WERI-Rb-1 (cell line): ENCODE results near the gene PHACTR1.

Experiments used
- DNase-seq: peaks from one replicate; pipeline ENCODE4 v3.0.0-alpha.2; 2020
- H3K27ac ChIP-seq: fragments of 250-450 bp; sonication (Bioruptor Pico); 2 replicates; pipeline ENCODE4 v1.5.1; 2020; ENCODE audit warnings: mild to moderate bottlenecking, moderate library complexity
- H3K27me3 ChIP-seq: fragments of 250-450 bp; sonication (Bioruptor Pico); 2 replicates; pipeline ENCODE4 v1.5.1; 2021; ENCODE audit warnings: mild to moderate bottlenecking, low read depth, moderate library complexity; ENCODE audit not compliant: insufficient read depth, severe bottlenecking
- H3K36me3 ChIP-seq: fragments of 250-450 bp; sonication (Bioruptor Pico); 2 replicates; pipeline ENCODE4 v1.5.1; 2020; ENCODE audit warnings: mild to moderate bottlenecking, moderate library complexity
- H3K4me3 ChIP-seq: 2 replicates; pipeline ENCODE4 v1.5.1; 2011; ENCODE audit warnings: low read depth, mild to moderate bottlenecking, control low read depth, low read length
- H3K9me3 ChIP-seq: fragments of 250-450 bp; sonication (Bioruptor Pico); 2 replicates; pipeline ENCODE4 v1.5.1; 2021; ENCODE audit warnings: mild to moderate bottlenecking, moderate library complexity; ENCODE audit not compliant: severe bottlenecking
- TF ChIP-seq, protein P1 (sequence below): IDR thresholded peaks from 2 replicates; pipeline ENCODE4 v1.5.1; 2011; ENCODE audit warnings: low read depth, mild to moderate bottlenecking, control low read depth, inconsistent platforms, low read length

Gene PHACTR1

DNA sequence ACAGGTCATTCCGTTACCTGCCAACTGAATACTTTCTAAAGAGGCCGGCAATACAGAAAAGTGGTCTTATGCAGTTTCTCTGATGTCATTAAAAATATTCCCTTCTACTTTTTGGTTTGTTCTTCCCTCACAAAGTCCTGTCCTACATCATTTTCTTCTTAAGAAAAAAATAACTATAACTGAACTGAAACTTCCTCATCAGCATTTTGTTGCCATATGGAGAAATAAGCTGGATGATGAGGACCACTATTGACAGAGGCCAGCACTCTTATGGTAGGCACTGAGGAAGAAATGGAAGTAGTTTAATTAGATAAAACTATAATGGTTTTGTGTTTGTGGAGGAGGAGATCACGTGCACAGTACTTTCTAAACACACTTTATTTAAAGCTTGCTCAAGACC is 274.9 kb downstream of the PHACTR1 start:
- no peak for DNase-seq
- no peak overlapping the region for H3K4me3 ChIP-seq
- H3K9me3 ChIP-seq = peaks cover 13% of the 10 kb centered on the region
- H3K27ac ChIP-seq = no peak overlapping the region
- no peaks in the 10 kb centered on the region for H3K36me3 ChIP-seq
- H3K27me3 ChIP-seq = no peaks in the 10 kb centered on the region
- TF ChIP-seq, protein P1, sequence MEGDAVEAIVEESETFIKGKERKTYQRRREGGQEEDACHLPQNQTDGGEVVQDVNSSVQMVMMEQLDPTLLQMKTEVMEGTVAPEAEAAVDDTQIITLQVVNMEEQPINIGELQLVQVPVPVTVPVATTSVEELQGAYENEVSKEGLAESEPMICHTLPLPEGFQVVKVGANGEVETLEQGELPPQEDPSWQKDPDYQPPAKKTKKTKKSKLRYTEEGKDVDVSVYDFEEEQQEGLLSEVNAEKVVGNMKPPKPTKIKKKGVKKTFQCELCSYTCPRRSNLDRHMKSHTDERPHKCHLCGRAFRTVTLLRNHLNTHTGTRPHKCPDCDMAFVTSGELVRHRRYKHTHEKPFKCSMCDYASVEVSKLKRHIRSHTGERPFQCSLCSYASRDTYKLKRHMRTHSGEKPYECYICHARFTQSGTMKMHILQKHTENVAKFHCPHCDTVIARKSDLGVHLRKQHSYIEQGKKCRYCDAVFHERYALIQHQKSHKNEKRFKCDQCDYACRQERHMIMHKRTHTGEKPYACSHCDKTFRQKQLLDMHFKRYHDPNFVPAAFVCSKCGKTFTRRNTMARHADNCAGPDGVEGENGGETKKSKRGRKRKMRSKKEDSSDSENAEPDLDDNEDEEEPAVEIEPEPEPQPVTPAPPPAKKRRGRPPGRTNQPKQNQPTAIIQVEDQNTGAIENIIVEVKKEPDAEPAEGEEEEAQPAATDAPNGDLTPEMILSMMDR = no peak

DNA sequence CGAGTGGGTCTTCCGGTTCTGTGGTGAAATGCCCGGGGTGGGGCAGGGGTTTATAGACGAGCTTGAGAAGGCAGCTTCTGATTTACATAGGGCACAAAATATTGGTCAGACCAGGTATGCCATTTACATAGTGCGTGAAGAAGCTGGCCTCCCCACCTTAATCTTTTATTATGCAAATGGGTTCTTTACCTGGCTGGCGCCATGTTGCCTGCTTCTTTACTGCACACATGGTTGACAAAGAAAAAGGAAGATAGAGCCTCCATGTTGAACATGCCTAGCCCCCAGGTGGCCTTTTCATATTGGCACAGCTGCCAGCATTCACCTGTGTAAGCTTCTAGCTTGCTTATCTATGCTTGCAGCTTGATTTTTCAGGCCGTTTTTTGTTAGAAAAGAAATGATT is 276.2 kb downstream of the PHACTR1 start:
- H3K9me3 ChIP-seq = peaks cover 13% of the 10 kb centered on the region

DNA sequence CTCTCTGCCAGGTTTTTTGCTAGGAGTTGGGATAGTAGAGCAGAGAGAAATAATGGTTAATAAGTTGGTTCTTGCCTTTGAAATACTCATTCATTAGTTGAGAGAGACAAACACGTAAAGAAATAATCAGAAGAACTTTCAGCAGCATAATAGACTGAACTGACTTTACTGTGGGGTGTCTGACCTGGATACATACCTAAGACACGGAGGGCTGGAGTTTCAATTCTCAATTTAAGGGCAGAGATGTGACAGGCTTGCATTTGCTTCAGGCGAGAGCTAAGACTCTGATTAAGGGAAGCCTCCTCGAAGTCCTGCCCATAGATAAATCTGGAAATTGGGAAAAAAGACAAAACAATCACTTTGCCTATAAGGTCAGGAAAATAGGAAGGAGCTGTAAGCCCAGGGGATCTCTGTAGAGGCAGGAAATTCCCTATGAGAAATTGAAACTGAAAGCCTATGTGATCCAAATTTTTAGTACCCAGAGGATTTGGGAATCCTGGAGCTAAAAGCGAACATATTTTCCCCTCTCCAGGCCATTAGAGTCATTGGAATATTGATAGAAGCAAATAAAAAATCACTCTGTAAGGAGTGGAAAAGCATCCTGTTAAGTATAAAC is 276.8 kb downstream of the PHACTR1 start:
- DNase-seq = no peak
- Histone ChIP-seq H3K36me3 (no peaks in the 10 kb centered on the region), H3K27ac (no peak overlapping the region), H3K9me3 (peaks cover 13% of the 10 kb centered on the region), H3K4me3 (no peak overlapping the region), H3K27me3 (no peaks in the 10 kb centered on the region)
- TF ChIP-seq, protein P1 = no peak

More for the DNA sequence above, 276.2 kb downstream of the PHACTR1 start:
- no peak for DNase-seq
- Histone ChIP-seq H3K4me3 (no peak overlapping the region), H3K27ac (no peak overlapping the region), H3K36me3 (no peaks in the 10 kb centered on the region), H3K27me3 (no peaks in the 10 kb centered on the region)
- TF ChIP-seq, protein P1 = no peak

DNA sequence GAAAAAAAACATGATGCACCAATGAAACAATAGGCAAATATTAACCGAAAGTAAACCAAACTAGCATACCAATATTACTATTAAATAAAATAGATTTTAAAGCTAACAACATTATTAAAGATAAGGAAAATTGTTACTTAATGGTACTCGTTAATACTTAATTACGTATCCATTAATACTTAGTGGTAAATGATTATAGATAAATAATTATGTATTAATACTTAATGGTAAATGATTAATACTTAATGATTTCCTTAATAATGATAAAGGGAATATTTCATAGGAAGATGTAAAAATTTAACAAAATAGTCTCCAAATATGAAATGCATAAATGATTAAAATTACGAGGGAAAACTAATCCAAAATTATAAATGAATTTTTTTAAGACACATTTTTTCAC is 278.9 kb downstream of the PHACTR1 start:
- no peak for DNase-seq
- Histone ChIP-seq H3K4me3 (no peak overlapping the region), H3K27me3 (no peaks in the 10 kb centered on the region), H3K9me3 (peaks cover 11% of the 10 kb centered on the region), H3K36me3 (no peaks in the 10 kb centered on the region), H3K27ac (no peak overlapping the region)
- TF ChIP-seq, protein P1 = no peak

DNA sequence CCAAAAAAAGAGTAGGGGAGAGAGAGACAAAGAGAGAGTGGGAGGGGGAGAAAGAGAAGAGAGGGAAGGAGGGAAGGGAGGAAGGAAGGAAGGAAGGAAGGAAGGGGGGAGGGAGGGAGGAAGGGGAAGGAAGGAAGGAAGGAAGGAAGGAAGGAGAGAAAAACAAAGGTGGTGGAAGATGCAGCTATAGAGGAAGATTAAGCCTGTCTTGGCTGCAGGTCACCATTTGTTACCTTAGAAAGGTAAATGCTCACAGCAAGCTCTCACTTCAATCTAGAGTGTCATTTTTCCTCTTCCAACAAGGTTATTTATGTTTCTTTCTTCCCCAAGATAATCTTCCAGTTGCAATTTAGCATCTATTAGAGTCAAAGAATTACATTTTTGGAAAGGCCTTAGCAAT is 284.0 kb downstream of the PHACTR1 start:
- H3K4me3 ChIP-seq = no peak overlapping the region

More for the DNA sequence above, 284.0 kb downstream of the PHACTR1 start:
- H3K27me3 ChIP-seq = no peaks in the 10 kb centered on the region
- H3K27ac ChIP-seq = no peak overlapping the region
- H3K36me3 ChIP-seq = no peaks in the 10 kb centered on the region
- TF ChIP-seq, protein P1 = no peak
- no peak for DNase-seq
- no peaks in the 10 kb centered on the region for H3K9me3 ChIP-seq
